ENCODE results near the gene SLC16A13.
"Not testable (repeated sequence)": the region's sequence is repeated elsewhere in the genome, so short reads cannot be mapped to it uniquely, and the experiment has no call there.

Gene SLC16A13

DNA sequence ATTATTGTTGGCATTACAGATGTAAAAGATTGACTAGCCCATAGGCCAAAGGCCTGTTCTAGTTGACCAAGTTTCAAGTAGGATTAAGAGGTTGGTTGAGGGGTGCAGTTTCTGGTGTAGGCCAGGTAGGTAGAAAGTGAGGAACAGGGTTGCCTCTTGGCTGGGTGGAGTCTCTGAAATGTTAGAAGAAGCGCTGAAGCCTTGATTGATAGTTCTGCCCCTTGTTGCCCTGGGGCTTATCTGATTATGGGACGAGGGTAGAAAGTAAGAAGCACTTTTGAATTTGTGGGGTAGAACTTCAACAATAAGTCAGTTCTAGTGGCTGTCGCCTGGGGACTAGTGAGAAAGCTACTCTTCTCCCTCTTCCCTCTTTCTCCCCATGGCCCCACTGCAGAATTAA, 6.7 kb upstream of the SLC16A13 start:
- no peak for DNase-seq (ENCODE audit: low spot score)

- DNase-seq (ENCODE audit: low spot score) = no peak
These were observed 6.2 kb upstream of the SLC16A13 start for GRCh38 chr17:7029659-7030058.

- no peak for DNase-seq (ENCODE audit: low spot score)
These were observed 742 bp upstream of the SLC16A13 start for GRCh38 chr17:7034955-7035590.

- DNase-seq (ENCODE audit: low spot score) = no peak
These were observed 2.4 kb downstream of the SLC16A13 start for GRCh38 chr17:7038025-7038862.

GRCh38 chr17:7039832-7040231, 4.0 kb downstream of the SLC16A13 start:
- no peak for DNase-seq (ENCODE audit: low spot score)

GRCh38 chr17:7041607-7042500, 6.0 kb downstream of the SLC16A13 start:
- DNase-seq (ENCODE audit: low spot score) = no peak

DNA sequence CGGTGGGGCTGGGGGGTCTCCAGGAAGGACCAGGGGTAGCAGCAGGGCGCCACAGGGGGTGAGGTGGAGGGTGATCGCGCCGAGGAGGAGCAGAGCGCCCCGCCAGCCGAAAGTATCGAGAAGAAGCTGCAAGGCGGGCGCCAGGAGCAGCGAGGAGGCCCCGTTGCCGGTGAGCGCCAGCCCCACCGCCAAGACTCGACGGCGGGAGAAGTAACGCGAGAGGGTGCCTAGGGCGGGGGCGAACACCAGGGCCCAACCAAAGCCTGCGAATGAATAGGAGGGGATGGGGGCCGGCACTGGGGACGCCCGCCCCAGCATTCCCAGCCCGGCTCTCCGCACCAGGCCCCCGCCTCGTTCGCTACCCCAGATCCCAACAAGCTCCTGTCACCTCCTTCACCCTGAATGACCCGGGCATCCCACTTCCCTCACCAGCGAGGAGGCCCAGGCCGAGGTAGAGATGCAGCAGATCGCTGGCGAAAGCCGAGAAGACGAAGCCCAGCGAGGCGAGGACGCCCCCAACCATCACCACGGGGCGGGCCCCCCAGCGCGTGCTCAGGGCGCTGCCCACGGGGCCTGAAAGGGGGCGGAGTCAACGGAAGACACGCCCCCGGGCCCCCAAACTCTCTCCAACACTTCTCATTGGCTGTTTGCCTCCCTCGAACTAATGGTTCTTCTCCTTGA, 6.8 kb downstream of the SLC16A13 start:
- DNase-seq (ENCODE audit: low spot score) = no peak

GRCh38 chr17:7043182-7043496, 7.3 kb downstream of the SLC16A13 start:
- no peak for DNase-seq (ENCODE audit: low spot score)

DNA sequence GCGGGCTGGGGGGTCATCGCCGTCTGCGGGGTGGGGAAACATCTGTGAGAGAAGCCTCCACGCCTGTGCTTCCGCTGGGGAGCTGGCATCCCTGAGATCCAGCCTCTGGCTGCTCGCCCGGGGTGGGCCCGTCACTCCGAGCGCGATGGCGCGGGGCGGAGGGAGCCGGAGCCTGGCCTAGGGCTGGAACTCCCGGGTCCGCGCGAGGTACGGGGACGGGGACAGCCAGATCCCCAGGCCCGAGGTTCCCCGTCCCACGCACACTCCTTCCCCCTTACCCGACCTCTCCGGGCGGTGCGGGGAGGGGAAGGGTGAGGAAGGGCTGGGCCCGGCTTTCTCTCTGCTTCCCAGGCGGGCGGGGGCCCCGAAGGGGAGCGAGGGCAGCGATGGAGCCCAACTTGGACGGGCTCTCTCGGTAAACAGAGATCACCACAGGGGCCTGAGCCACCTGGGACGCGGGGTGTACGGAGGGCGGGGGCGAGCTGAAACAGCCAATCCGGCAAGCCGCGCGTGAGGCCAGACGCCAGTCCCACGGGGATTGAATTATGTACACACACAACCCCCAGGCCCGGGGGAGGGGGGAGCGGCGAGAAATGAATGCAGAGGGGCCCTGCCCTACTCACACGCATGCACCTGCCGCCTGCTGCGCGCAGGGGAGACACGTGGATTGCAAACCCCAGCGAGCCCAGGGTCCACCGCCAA, 7.8 kb downstream of the SLC16A13 start, which contains the start of gene SLC16A11:
Gene SLC16A11 (minus strand): TSS at position 596 of the 702 bp plus-strand sequence. CDS start 579 bp downstream, at position 17.
- peak; percentile 62 for DNase-seq (ENCODE audit: low spot score)

DNA sequence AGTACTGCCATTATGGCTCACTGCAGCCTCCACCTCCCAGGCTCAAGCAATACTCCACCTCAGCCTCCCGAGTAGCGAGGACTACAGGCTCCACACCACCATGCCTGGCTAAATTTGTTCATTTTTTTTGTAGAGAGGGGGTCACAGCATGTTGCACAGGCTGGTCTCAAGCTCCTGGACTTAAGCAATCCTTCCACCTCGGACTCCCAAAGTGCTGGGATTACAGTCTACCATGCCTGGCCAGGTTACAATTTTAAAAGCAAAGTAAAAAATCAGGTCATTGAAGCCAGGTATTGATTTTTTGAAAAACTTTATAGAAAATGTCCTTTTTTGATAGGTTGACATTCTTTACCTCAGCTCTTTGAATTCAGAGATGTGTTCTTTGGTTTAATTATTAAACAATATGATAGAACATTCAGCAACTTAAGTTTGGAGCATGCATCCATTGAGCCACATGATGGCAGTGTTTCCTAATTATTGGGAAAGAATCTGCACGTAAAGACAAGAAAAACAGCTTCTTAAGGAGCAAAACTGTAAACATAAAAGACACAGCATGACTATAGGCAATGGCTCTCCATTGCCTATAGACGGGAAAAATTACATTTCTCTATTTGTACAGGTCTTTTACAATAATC, 9.8 kb downstream of the SLC16A13 start:
- peak; percentile 71 for DNase-seq (ENCODE audit: low spot score)

- DNase-seq (ENCODE audit: low spot score) = no peak
These were observed 10.4 kb downstream of the SLC16A13 start for GRCh38 chr17:7046127-7046724.

DNA sequence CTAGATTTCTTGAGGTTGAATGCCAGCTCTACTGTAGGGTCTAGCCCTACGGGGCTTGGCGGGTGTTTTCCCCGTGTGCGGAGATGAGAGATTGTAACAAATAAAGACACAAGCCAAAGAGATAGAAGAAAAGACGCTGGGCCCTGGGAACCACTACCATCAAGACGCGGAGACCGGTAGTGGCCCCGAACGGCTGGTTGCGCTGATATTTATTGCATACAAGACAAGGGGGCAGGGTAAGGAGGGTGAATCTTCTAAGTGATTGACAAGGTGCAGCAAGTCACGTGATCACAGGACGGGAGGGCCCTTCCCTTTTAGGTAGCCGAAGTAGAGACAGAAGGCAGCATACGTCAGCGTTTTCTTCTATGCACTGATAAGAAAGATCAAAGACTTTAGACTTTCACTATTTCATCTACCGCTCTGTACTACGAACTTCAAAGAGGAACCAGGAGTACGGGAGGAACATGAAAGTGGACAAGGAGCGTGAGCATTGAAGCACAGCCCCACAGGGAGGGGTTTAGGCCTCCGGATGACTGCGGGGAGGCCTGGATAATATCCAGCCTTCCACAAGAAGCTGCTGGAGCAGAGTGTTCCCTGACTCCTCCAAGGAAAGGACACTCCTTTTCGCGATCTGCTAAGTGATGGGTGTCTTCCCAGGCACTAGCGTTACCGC, 11.0 kb downstream of the SLC16A13 start:
- not testable (repeated sequence) for DNase-seq (ENCODE audit: low spot score)

DNA sequence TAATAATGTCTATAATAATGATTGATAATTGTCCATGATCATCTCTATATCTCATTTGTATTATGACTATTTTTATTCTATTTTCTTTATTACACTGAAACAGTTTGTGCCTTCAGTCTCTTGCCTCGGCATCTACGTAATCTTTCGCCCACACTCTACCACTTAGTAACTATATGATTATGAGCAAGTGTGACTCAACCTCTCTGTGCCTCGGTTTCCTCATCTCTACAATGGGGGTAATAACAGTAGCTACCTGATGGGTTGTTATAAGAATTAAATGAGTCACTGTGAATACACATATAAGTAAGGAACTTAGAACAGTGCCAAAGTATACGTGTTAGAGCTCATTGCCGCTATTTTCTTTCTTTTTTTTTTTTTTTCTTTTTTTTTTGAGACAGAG, 11.8 kb downstream of the SLC16A13 start:
- DNase-seq (ENCODE audit: low spot score) = no peak

- DNase-seq (ENCODE audit: low spot score) = no peak
These were observed 13.2 kb downstream of the SLC16A13 start for GRCh38 chr17:7048968-7049367.

- not testable (repeated sequence) for DNase-seq (ENCODE audit: low spot score)
These were observed 14.8 kb downstream of the SLC16A13 start for GRCh38 chr17:7050583-7050982.

- DNase-seq (ENCODE audit: low spot score) = no peak
These were observed 20.6 kb downstream of the SLC16A13 start for GRCh38 chr17:7056386-7056785.

- no peak for DNase-seq (ENCODE audit: low spot score)
These were observed 23.1 kb downstream of the SLC16A13 start for GRCh38 chr17:7058831-7059447.

DNA sequence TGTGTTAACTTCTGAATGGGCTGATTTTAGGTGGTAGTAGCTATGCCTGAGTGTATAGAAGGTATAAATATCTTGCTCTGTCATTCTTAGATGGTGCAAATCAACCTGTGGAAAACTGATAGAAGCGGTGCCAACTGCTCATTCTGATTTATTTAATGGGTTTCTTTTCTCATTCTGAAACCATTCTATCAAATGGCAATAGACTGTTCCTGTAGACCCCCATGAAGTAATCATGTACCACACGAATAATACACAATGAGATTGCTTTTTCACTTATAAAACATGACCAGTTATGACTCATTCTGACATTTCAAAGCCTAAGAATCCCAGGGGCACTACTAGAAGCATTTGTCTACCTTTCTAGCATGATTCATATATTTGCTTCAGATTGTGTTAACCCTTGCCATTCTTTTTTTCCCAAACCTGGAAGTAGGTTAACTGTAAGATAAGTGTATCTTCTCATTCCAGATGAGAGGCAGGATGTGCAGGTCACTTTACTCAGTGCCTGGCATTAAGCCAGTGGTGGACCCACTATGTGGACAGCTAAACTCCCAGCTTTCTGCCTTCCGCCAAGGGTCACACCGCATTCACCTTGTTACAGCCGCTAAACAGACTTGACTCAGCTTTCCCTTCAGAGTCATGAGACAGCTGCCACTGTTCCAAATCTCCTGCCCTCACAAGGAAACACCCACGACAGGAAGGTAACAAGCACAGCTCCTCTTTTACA, 24.5 kb downstream of the SLC16A13 start:
- DNase-seq (ENCODE audit: low spot score) = peak; percentile 50
